HEK293T (cell line): ENCODE results near the gene BTNL8.

Experiments
- CTCF ChIA-PET: fragments of 350-600 bp; formaldehyde crosslinking; extraction: SDS; loops from one replicate; lab custom pipeline; 2021; ENCODE audit warnings: antibody characterized with exemption, inconsistent platforms; lab: Yijun Ruan, JAX
- POLR2A ChIA-PET: fragments of 350-600 bp; formaldehyde crosslinking; extraction: SDS; loops from one replicate; lab custom pipeline; 2020; ENCODE audit warnings: antibody characterized with exemption, inconsistent platforms; lab: Yijun Ruan, JAX
- DNase-seq: peaks from one replicate; pipeline ENCODE4 v3.0.0; 2012; ENCODE audit warnings: mixed read lengths; ENCODE audit errors: extremely low spot score
- ARNT ChIP-seq: fragments of 450-650 bp; IDR thresholded peaks from 2 replicates; pipeline ENCODE4 v1.6.1; 2017; ENCODE audit warnings: mild to moderate bottlenecking
- BHLHE40 ChIP-seq: fragments of 450-650 bp; IDR thresholded peaks from 2 replicates; pipeline ENCODE4 v1.6.1; 2016; ENCODE audit warnings: mild to moderate bottlenecking, moderate library complexity, borderline replicate concordance
- CTBP1 ChIP-seq: fragments of 450-650 bp; IDR thresholded peaks from 2 replicates; pipeline ENCODE4 v1.6.1; 2016; ENCODE audit warnings: borderline replicate concordance
- ELF4 ChIP-seq: fragments of 450-650 bp; IDR thresholded peaks from 2 replicates; pipeline ENCODE4 v1.6.1; 2017; ENCODE audit warnings: antibody characterized with exemption
- FOXA1 ChIP-seq: fragments of 450-650 bp; IDR thresholded peaks from 2 replicates; pipeline ENCODE4 v1.6.1; 2016; ENCODE audit warnings: mild to moderate bottlenecking
- FOXK2 ChIP-seq: fragments of 450-650 bp; IDR thresholded peaks from 2 replicates; pipeline ENCODE4 v1.6.1; 2016; ENCODE audit warnings: mild to moderate bottlenecking
- FOXM1 ChIP-seq: fragments of 450-650 bp; IDR thresholded peaks from 2 replicates; pipeline ENCODE4 v1.6.1; 2017; ENCODE audit warnings: mild to moderate bottlenecking, borderline replicate concordance
- HDGF ChIP-seq: fragments of 450-650 bp; IDR thresholded peaks from 2 replicates; pipeline ENCODE4 v1.6.1; 2017; ENCODE audit warnings: antibody characterized with exemption, borderline replicate concordance
- L3MBTL2 ChIP-seq: fragments of 450-650 bp; conservative IDR thresholded peaks from 2 replicates; pipeline ENCODE4 v1.6.1; 2016; ENCODE audit warnings: mild to moderate bottlenecking
- LEF1 ChIP-seq: fragments of 450-650 bp; IDR thresholded peaks from 2 replicates; pipeline ENCODE4 v1.6.1; 2017; ENCODE audit warnings: mild to moderate bottlenecking, borderline replicate concordance
- NFRKB ChIP-seq: fragments of 450-650 bp; IDR thresholded peaks from 2 replicates; pipeline ENCODE4 v1.6.1; 2016; ENCODE audit warnings: mild to moderate bottlenecking, moderate library complexity
- PKNOX1 ChIP-seq: fragments of 450-650 bp; IDR thresholded peaks from 2 replicates; pipeline ENCODE4 v1.6.1; 2016
- SP1 ChIP-seq: fragments of 450-650 bp; IDR thresholded peaks from 2 replicates; pipeline ENCODE4 v1.6.1; 2017
- SUZ12 ChIP-seq: fragments of 450-650 bp; IDR thresholded peaks from 2 replicates; pipeline ENCODE4 v1.6.1; 2016; ENCODE audit warnings: mild to moderate bottlenecking
- TARDBP ChIP-seq: fragments of 450-650 bp; IDR thresholded peaks from 2 replicates; pipeline ENCODE4 v1.6.1; 2016
- ZNF384 ChIP-seq: fragments of 450-650 bp; IDR thresholded peaks from 2 replicates; pipeline ENCODE4 v1.6.1; 2016

The BTNL8 gene

GRCh38 chr5:180990086-180990881 is 91.3 kb downstream of the BTNL8 start:
- ChIA-PET POLR2A (no interaction called here), CTCF (no interaction called here)
- TF ChIP-seq NFRKB (no peak), SUZ12 (no peak), TARDBP (no peak)
- no peak for DNase-seq

- POLR2A ChIA-PET = no interaction called here
These were observed 91.9 kb downstream of the BTNL8 start for GRCh38 chr5:180990882-180991242.

More at GRCh38 chr5:180990882-180991242, 91.9 kb downstream of the BTNL8 start:
- CTCF ChIA-PET = no interaction called here
- TF ChIP-seq PKNOX1 (no peak), ZNF384 (no peak), FOXK2 (no peak), ELF4 (no peak), HDGF (no peak), CTBP1 (no peak), ARNT (no peak), SP1 (no peak), NFRKB (no peak), TARDBP (no peak), FOXM1 (no peak), FOXA1 (no peak), SUZ12 (no peak), L3MBTL2 (no peak), LEF1 (no peak), BHLHE40 (no peak)
- DNase-seq = no peak
